Right lobe of liver (tissue), 6 donors: Measurements from ENCODE around the gene ARRDC3. TPM values are rescaled to one million over a fixed set of nuclear protein-coding genes. Genes with fewer than 3 reads are reported as not detected.
"Not testable (repeated sequence)": the region's sequence is repeated elsewhere in the genome, so short reads cannot be mapped to it uniquely, and the experiment has no call there.

ENCODE experiments used
- ATAC-seq, 4 donors: fragments of 200-7000 bp; cut with Tn5 transposase; one replicate each; pipeline ENCODE4 v1.9.1; 2020; ENCODE audit warnings: mild to moderate bottlenecking in 4 of 4, moderate library complexity in 4 of 4
- DNase-seq, 3 donors: peaks; one replicate each; pipeline ENCODE4 v3.0.0-alpha.2; 2020
- H3K27ac ChIP-seq, 3 donors: fragments of 200-600 bp; one replicate each; pipeline ENCODE4 v1.8.0; 2022
- H3K27me3 ChIP-seq, 2 donors: fragments of 200-600 bp; one replicate each; pipeline ENCODE4 v1.8.0; 2022
- H3K36me3 ChIP-seq, 4 donors: fragments of 200-600 bp; sonication (generic) in 1 of 4; one replicate each; pipeline versions ENCODE4 v1.5.1 to v1.8.0; 2017 to 2022; ENCODE audit warnings: control low read depth in 1 of 4
- H3K4me1 ChIP-seq, 4 donors: fragments of 200-600 bp; sonication (generic) in 1 of 4; one replicate each; pipeline versions ENCODE4 v1.5.1 to v1.8.0; 2017 to 2022; ENCODE audit warnings: control low read depth in 1 of 4
- H3K4me3 ChIP-seq, 3 donors: fragments of 200-600 bp; one replicate each; pipeline ENCODE4 v1.8.0; 2022
- H3K9me3 ChIP-seq, 4 donors: fragments of 200-600 bp; sonication (generic) in 1 of 4; one replicate each; pipeline versions ENCODE4 v1.5.1 to v1.8.0; 2017 to 2022; ENCODE audit warnings: control low read depth in 1 of 4
- POLR2A ChIP-seq: fragments of 450-650 bp; IDR thresholded peaks from one replicate; pipeline ENCODE4 v1.6.1; 2017; ENCODE audit warnings: antibody characterized with exemption, mild to moderate bottlenecking
- WGBS: methylation state at CpG from one replicate; pipeline ENCODE4 v1.1.6; 2018; ENCODE audit warnings: low coverage, low lambda C conversion rate; ENCODE audit not compliant: insufficient coverage; ENCODE audit errors: missing lambda C conversion rate; 5-methylcytosine and 5-hydroxymethylcytosine counted together
- intact Hi-C, 2 donors: fragments of 100-400 bp; cut with DNase I; formaldehyde crosslinking; loops; one replicate each; pipeline versions ENCODE4 v1.11.2 to v1.14.1; 2022
- total RNA-seq, 6 experiments: library from RNA; depleted of rRNA in 2 of 6; stranded (reverse); fragments of >200 nt in 2 of 6; fragmentation: NEBNext Ultra II Directional in 3 of 6; extraction: Animal tissue kit (Norgen Biotek cat#: 25700) in 3 of 6; gene quantifications; one replicate each; pipeline versions ENCODE4 v1.1.0 to v1.2.4, GENCODE V29; 2016 to 2023
- TF ChIP-seq, protein P1 (sequence below), 4 donors: fragments of 200-600 bp in 3 of 4; fragments of 450-650 bp in 1 of 4; IDR thresholded peaks; one replicate each; pipeline versions ENCODE4 v1.5.1 to v1.8.0; 2016 to 2022; ENCODE audit warnings: antibody characterized with exemption in 4 of 4, mild to moderate bottlenecking in 2 of 4
- donor health status: DM: no; HTN: yes; CAD: no.
- donor health status: DM: no; HTN: no; CAD: no.
- donor health status: DM: no; HTN: no; CAD: no.
- donor health status: DM: no; HTN: yes; CAD: no.
- donor health status: DM: no; HTN: yes; CAD: no.

Gene ARRDC3
- total RNA-seq, 6 experiments from 2014 or later = 14.3 to 96.9 (median 46.0) TPM

DNA sequence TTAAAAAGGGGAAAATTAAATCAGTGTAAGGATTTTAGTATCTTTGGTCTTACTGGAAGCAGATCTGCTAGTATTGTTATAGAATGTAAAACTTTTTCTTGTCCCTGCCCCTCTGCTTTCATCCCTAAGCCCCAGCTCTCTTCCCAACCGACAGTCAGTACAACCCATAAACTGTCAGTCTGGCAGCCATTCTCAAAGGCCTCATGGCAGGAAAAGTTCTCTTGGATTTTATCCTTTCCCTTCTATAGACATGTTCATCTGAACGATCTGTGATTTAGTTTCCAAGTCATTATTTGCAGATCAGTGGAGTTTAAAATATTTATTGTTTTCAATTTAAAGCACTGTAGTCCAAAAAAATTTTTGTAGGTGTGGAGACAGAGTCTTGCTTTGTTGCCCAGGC, 39.2 kb downstream of the ARRDC3 start:
- H3K4me1 ChIP-seq = no peaks in the 10 kb centered on the region
- ATAC-seq (no peak), DNase-seq (no peak)
- intact Hi-C loops = no loop called here
- TF ChIP-seq POLR2A = no peak
- TF ChIP-seq, protein P1, sequence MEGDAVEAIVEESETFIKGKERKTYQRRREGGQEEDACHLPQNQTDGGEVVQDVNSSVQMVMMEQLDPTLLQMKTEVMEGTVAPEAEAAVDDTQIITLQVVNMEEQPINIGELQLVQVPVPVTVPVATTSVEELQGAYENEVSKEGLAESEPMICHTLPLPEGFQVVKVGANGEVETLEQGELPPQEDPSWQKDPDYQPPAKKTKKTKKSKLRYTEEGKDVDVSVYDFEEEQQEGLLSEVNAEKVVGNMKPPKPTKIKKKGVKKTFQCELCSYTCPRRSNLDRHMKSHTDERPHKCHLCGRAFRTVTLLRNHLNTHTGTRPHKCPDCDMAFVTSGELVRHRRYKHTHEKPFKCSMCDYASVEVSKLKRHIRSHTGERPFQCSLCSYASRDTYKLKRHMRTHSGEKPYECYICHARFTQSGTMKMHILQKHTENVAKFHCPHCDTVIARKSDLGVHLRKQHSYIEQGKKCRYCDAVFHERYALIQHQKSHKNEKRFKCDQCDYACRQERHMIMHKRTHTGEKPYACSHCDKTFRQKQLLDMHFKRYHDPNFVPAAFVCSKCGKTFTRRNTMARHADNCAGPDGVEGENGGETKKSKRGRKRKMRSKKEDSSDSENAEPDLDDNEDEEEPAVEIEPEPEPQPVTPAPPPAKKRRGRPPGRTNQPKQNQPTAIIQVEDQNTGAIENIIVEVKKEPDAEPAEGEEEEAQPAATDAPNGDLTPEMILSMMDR (IDR thresholded peaks at IDR 0.05) = no peak
- H3K27ac ChIP-seq = no peak overlapping the region
- H3K27me3 ChIP-seq = no peaks in the 10 kb centered on the region
- WGBS = 68% methylated on average over 2 of the region's 2 CpGs
- H3K4me3 ChIP-seq = no peak overlapping the region
- H3K9me3 ChIP-seq = no peaks in the 10 kb centered on the region
- no peaks in the 10 kb centered on the region for H3K36me3 ChIP-seq

DNA sequence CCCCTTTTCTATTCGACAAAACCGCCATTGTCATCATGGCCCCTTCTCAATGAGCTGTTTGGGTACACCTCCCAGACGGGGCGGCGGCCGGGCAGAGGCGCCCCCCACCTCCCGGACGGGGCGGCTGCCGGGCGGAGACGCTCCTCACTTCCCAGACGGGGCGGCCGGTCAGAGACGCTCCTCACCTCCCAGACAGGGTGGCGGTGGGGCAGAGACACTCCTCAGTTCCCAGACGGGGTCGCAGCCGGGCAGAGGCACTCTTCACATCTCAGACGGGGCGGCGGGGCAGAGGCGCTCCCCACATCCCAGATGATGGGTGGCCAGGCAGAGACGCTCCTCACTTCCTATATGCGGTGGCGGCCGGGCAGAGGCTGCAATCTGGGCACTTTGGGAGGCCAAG, 40.2 kb downstream of the ARRDC3 start:
- WGBS = 86% methylated on average over 14 of the region's 29 CpGs
- DNase-seq, intact Hi-C loops: not testable (repeated sequence)

DNA sequence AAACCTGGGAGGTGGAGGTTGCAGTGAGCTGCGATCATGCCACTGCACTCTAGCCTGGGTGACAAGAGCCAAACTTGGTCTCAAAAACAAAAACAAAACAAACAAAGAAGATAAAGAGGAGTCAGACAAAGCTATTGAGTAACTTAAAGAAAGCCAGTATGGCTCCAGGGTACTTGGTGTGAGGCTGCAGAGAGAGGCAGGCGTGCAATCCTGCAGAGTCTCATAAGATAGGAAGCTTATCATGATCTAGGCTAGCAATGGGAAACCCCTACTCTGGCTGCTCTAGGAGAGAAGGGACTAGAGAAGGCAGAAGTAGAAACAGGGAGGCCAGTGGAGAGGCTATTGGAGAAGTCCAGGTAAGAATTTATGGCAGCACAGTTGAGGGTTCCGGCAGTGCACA, 42.0 kb downstream of the ARRDC3 start:
- no peak for ATAC-seq
- H3K4me1 ChIP-seq = no peaks in the 10 kb centered on the region
- TF ChIP-seq, protein P1 (IDR thresholded peaks at IDR 0.05) = no peak
- no peak for TF ChIP-seq POLR2A
- no peaks in the 10 kb centered on the region for H3K9me3 ChIP-seq
- no peak overlapping the region for H3K4me3 ChIP-seq
- WGBS = 61% methylated on average over 2 of the region's 3 CpGs
- H3K27me3 ChIP-seq = no peaks in the 10 kb centered on the region
- intact Hi-C loops = no loop called here
- H3K27ac ChIP-seq = no peak overlapping the region
- DNase-seq = no peak
- no peaks in the 10 kb centered on the region for H3K36me3 ChIP-seq

More for the DNA sequence above, 40.2 kb downstream of the ARRDC3 start:
- H3K9me3 ChIP-seq, ATAC-seq, H3K36me3 ChIP-seq, H3K27me3 ChIP-seq, H3K4me3 ChIP-seq, H3K4me1 ChIP-seq, H3K27ac ChIP-seq: not testable (repeated sequence)

DNA sequence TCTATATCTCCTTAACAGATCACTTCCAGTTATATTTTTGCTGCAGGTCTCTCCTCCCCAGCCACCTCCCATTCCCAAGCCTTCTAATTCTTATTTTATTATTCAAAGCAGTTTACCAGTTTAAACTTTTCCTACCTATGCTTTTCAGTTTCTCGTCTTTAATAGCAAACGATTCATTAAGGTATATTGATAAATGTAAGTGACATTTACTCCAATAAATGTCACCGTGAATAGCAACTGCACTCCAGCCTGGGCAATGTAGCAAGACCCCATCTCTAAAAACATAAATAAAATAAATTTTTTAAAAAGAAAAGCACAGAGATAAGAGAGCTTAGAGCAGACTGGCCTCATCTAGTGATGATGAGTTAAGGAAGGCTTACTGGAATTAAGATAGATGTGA, 42.6 kb downstream of the ARRDC3 start:
- Histone ChIP-seq H3K27me3 (no peaks in the 10 kb centered on the region), H3K4me1 (no peaks in the 10 kb centered on the region), H3K4me3 (no peak overlapping the region), H3K9me3 (no peaks in the 10 kb centered on the region), H3K27ac (no peak overlapping the region), H3K36me3 (no peaks in the 10 kb centered on the region)
- no peak for DNase-seq
- TF ChIP-seq POLR2A = no peak
- TF ChIP-seq, protein P1 (IDR thresholded peaks at IDR 0.05) = no peak
- no peak for ATAC-seq
- WGBS = 78% methylated on average over 3 of the region's 3 CpGs
- intact Hi-C loops = no loop called here

DNA sequence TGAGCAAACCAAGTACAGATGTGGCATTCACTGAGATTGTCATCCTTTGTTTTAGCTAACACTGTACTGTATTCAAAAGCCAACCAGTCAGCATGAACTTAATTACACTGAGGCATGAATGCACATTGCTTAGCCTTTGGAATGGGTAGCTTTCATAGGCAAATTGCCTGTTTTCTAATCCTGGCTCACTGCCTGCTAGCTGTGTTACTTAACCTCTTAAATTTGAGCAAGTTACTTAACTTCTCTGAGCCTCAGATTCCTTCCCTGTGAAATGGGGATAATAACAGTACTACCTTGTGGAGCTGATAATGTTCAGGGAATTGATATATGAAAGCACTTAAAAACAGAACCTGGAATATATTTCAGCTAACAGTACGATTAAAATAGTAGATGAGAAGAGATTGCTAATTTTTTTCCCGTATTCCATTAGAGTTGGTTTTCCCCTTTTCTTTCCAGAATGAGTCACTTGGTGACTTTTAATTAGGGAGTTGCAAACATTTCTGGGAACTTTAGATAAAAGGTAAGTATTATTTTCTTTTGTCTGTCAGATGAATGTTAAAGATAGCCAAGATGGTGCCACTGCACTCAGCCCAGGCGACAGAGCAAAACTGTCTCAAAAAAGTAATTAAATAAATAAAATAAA, 43.9 kb downstream of the ARRDC3 start:
- intact Hi-C loops = no loop called here
- no peaks in the 10 kb centered on the region for H3K9me3 ChIP-seq
- H3K4me1 ChIP-seq = no peaks in the 10 kb centered on the region
- TF ChIP-seq, protein P1 (IDR thresholded peaks at IDR 0.05) = no peak
- TF ChIP-seq POLR2A = no peak
- no peak overlapping the region for H3K27ac ChIP-seq
- no peak for DNase-seq
- no peak for ATAC-seq
- WGBS = 73% methylated on average over 3 of the region's 3 CpGs
- no peaks in the 10 kb centered on the region for H3K36me3 ChIP-seq
- no peak overlapping the region for H3K4me3 ChIP-seq
- no peaks in the 10 kb centered on the region for H3K27me3 ChIP-seq
